LHCN-M2 (cell line): ENCODE data around the gene CD247. TPM values are rescaled to one million over a fixed set of nuclear protein-coding genes. Genes with fewer than 3 reads are reported as not detected.

Source experiments
- DNase-seq: peaks from one replicate; pipeline ENCODE4 v3.0.0-alpha.2; 2012; ENCODE audit warnings: low read depth
- total RNA-seq: library from RNA; depleted of rRNA; stranded (reverse); fragments of >200 nt; gene quantifications from 2 replicates; pipeline ENCODE4 v1.2.3, GENCODE V29; 2014; rRNA removed

CD247 gene
- total RNA-seq, 1 experiment from 2014 or later, result not detected

GRCh38 chr1:167416506-167416905 is 101.8 kb downstream of the CD247 start:
- no peak for DNase-seq

DNA sequence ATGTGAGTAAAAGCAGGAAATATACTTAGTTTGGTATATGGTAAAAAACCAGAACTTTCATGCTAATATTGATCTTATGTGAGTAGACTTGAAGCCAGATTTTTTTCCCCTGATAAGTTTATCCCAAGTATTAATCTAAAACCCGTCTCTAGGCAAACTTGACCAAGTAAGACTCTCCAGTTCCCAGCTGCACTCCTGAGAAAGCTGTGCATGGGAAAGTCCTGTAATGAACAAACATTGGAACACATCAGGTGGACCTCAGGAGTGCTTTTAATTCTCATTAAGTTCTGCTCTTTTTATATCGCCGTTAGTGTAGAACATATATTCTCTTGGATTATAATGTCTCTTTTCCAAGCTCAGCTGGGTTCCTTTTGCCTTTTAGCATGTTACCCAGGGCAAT is 105.0 kb downstream of the CD247 start:
- no peak for DNase-seq

- DNase-seq, result no peak
These were observed 105.4 kb downstream of the CD247 start for GRCh38 chr1:167412920-167413319.

- peak; percentile 9 for DNase-seq
These were observed 106.3 kb downstream of the CD247 start for GRCh38 chr1:167412072-167412471.

GRCh38 chr1:167409183-167409582 is 109.1 kb downstream of the CD247 start:
- no peak for DNase-seq

- no peak for DNase-seq
These were observed 110.0 kb downstream of the CD247 start for GRCh38 chr1:167408355-167408754.

DNA sequence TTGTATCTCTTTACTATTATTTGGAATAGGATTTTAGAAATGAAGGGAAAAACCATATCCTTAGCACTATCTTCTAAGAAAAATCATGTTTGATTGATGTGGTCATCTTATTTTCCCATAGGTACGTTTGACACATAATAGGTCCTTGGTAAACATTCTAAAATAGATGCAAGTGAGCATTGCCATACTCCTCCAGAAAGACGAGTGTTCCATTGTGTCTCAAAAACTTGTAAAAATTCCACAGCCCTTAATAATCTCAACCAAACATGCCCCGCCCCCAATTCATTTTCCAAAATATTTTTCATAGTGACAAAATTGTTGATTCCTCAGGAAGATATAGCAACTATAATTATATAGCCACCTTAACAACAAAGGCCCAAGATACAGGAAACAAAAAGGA is 113.4 kb downstream of the CD247 start:
- no peak for DNase-seq

GRCh38 chr1:167404161-167404888 is 114.0 kb downstream of the CD247 start:
- DNase-seq, result no peak

DNA sequence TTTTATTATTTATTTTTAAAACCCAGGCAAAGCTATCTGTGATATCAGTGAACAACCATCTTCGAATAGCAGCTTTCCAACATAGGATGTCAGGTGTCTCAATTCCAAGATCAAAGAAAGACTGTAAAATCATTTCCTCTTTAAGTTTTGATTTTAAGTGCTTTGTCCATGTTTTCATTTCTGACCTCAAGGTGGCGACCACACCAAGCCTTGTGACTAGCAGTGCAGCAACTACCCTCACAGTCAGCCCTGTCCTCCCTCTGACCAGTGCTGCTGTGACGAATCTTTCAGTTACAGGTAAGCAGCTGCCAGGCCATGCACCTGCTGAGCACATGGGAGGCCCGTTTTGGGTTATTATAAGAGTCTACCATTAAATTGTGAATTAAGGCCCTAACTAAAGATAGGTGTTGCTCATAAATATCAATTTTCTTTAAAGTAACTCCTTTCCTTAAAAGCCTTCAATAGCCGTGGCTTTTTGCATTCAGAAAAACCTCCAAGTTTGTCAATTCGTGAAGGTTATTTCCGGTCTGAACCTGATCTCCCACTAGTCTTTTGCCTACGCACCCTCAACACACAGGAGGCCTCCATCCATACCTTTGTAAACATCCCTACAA is 117.0 kb downstream of the CD247 start:
- DNase-seq, result peak; percentile 41

DNA sequence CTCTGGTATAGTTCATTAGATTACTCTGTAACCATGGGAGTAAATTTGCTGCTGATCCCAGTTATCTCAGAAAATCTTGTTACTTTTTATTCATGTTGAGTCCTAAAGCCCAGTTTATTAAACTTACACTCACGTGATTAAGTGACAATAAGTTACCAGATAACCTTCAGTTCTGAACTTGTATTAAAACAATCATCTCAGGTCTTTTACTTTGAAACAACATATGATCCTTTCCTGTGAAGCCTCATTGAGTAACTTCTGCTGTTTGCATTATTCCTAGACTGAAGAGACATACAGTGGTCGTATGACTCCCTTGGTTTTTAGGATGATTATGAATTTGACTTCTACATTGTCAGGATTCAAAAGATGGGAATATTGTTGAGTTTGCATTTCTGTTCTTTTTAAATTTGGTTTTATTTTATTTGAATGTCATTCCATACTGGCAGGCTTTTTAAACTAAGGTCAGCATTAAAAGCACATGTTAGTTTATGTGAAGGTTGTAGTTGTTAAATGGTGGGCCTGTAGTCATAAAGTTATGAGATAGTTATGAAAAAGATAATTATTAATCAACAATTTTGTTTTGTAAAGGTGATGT is 117.9 kb downstream of the CD247 start:
- no peak for DNase-seq

GRCh38 chr1:167392200-167392696 is 126.1 kb downstream of the CD247 start:
- no peak for DNase-seq

GRCh38 chr1:167388976-167389375 is 129.4 kb downstream of the CD247 start:
- no peak for DNase-seq

DNA sequence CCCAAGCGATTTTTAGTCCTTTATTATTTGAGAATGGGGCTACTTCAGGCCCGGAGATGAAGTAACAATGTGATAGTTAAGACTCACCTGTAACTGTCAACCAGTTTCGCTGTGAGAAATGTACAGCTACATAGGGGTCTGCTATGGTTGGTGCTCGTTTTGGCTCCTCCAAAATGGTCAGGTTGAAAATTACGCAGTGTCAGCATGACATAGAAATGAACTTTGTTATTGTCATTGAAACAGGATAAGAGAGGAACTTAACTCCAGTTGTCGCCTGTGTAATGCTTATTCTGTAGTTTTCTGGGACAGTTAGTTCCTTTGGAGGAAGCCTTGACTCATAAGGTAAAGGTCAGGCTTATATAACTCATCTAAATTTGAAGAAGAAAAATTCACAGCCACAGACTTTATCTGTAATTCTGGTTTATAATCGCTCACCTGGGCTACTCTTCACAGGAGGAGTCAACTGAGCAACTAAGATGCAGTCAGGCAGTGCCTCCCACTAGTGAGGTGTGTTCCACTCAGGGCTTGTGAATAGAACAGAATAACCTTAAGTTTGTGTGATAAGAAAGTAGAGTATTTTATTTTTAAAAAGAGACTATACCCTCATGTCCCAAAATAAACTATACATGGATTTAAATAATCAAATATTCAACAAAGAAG is 130.9 kb downstream of the CD247 start:
- DNase-seq, result peak; percentile 8

Other genes starting within 250 kb of the CD247 start
- gene CREG1, start 35.2 kb upstream of the CD247 start, total RNA-seq, result 51.4 and 61.9 TPM in 2 replicates
- gene RCSD1, start 111.7 kb upstream of the CD247 start, total RNA-seq, result 42.7 and 81.9 TPM in 2 replicates
- gene MPZL1, start 203.5 kb upstream of the CD247 start, total RNA-seq, result 55.5 and 63.3 TPM in 2 replicates